Keratinocyte (primary cell): ENCODE data around the gene STPG4. TPM values are rescaled to one million over a fixed set of nuclear protein-coding genes. Genes with fewer than 3 reads are reported as not detected.

Experiments used
- DNase-seq: peaks from one replicate; pipeline ENCODE4 v3.0.0-alpha.2; 2011; ENCODE audit warnings: low read depth, missing footprints, low spot score
- FAIRE-seq: peaks from 2 replicates; lab custom pipeline; 2011; peaks lifted over from hg19 to GRCh38; lab: Jason Lieb, UNC
- H2AFZ ChIP-seq: 2 replicates; pipeline ENCODE4 v1.6.0; 2012; ENCODE audit warnings: low read length, control low read depth, inconsistent platforms; ENCODE audit not compliant: control insufficient read depth
- H3K27ac ChIP-seq: 2 replicates; pipeline ENCODE4 v1.5.1; 2011; ENCODE audit warnings: low read length; ENCODE audit not compliant: control insufficient read depth, insufficient read depth
- H3K27me3 ChIP-seq: 3 replicates; pipeline ENCODE4 v1.6.0; 2011; ENCODE audit warnings: low read length; ENCODE audit not compliant: control insufficient read depth, insufficient read depth; ENCODE audit errors: extremely low read depth
- H3K36me3 ChIP-seq, 2 experiments: 2 replicates in 1 of 2; 3 replicates in 1 of 2; pipeline ENCODE4 v1.5.1; 2011; ENCODE audit warnings: low read length in 2 of 2, mild to moderate bottlenecking in 1 of 2; ENCODE audit not compliant: control insufficient read depth in 2 of 2, insufficient read depth in 2 of 2; ENCODE audit errors: extremely low read depth in 1 of 2
- H3K4me1 ChIP-seq: 3 replicates; pipeline ENCODE4 v1.5.1; 2011; ENCODE audit warnings: low read length; ENCODE audit not compliant: control insufficient read depth, insufficient read depth; ENCODE audit errors: extremely low read depth
- H3K4me2 ChIP-seq: 3 replicates; pipeline ENCODE4 v1.6.0; 2011; ENCODE audit warnings: low read depth, low read length; ENCODE audit not compliant: control insufficient read depth, insufficient read depth; ENCODE audit errors: extremely low read depth
- H3K4me3 ChIP-seq, 3 experiments: fragments of 200-600 bp in 1 of 3; sonication (generic) in 1 of 3; 2 replicates in 2 of 3; 3 replicates in 1 of 3; pipeline ENCODE4 v1.5.1; 2011 to 2016; ENCODE audit warnings: low read length in 3 of 3, mild to moderate bottlenecking in 3 of 3, control low read depth in 2 of 3, inconsistent platforms in 1 of 3, low read depth in 1 of 3, mixed read lengths in 1 of 3, mixed run types in 1 of 3, moderate library complexity in 1 of 3; ENCODE audit not compliant: control insufficient read depth in 2 of 3, insufficient read depth in 2 of 3; ENCODE audit errors: extremely low read depth in 1 of 3
- H3K79me2 ChIP-seq: 2 replicates; pipeline ENCODE4 v1.6.0; 2012; ENCODE audit warnings: low read length; ENCODE audit not compliant: control insufficient read depth, insufficient read depth
- H3K9ac ChIP-seq: 3 replicates; pipeline ENCODE4 v1.6.0; 2011; ENCODE audit warnings: low read length; ENCODE audit not compliant: control insufficient read depth, insufficient read depth; ENCODE audit errors: extremely low read depth
- H3K9me1 ChIP-seq: 3 replicates; pipeline ENCODE4 v1.6.0; 2011; ENCODE audit warnings: low read length; ENCODE audit not compliant: control insufficient read depth, insufficient read depth; ENCODE audit errors: extremely low read depth
- H3K9me3 ChIP-seq: 2 replicates; pipeline ENCODE4 v1.5.1; 2012; ENCODE audit warnings: low read depth, low read length; ENCODE audit not compliant: control insufficient read depth
- H4K20me1 ChIP-seq: 3 replicates; pipeline ENCODE4 v1.6.0; 2011; ENCODE audit warnings: low read length; ENCODE audit not compliant: control insufficient read depth, insufficient read depth; ENCODE audit errors: extremely low read depth
- EZH2 ChIP-seq: IDR thresholded peaks from one replicate; pipeline ENCODE4 v1.6.1; 2012; ENCODE audit warnings: inconsistent platforms, mild to moderate bottlenecking, low read length, moderate library complexity
- dilution Hi-C: fragments of 300-500 bp; cut with MboI; formaldehyde crosslinking; loops from one replicate; pipeline ENCODE4 v1.7.0; 2020; ENCODE audit warnings: low sequenced_read_pairs; ENCODE audit not compliant: extremely low pct_ligation_motif_present
- polyA plus RNA-seq, 5 experiments: library from polyadenylated mRNA; depleted of rRNA in 3 of 5; stranded (reverse) in 3 of 5; stranded (forward) in 1 of 5; unstranded in 1 of 5; fragments of >200 nt; gene quantifications; 1 replicate in 1 of 5; 2 replicates in 3 of 5; 3 replicates in 1 of 5; pipeline versions ENCODE4 v1.2.1 to v1.2.3, GENCODE V29; 2011 to 2012; ENCODE audit warnings: missing spikeins in 2 of 5, low read depth in 1 of 5, low replicate concordance in 1 of 5
- TF ChIP-seq, protein P1 (sequence below), 3 experiments: IDR thresholded peaks in 1 of 3; conservative IDR thresholded peaks in 1 of 3; optimal IDR thresholded peaks in 1 of 3; 2 replicates in 2 of 3; 3 replicates in 1 of 3; pipeline versions ENCODE3 to v1.5.1; 2011; ENCODE audit warnings: low read length in 3 of 3, mild to moderate bottlenecking in 3 of 3, moderate library complexity in 2 of 3, control low read depth in 1 of 3, inconsistent platforms in 1 of 3; ENCODE audit not compliant: insufficient read depth in 2 of 3; ENCODE audit errors: extremely low read depth in 1 of 3

The STPG4 gene
- polyA plus RNA-seq, 1 donor (not counting 4 experiments of a cell fraction or from before 2014, with no cell fraction given), result 0.26 TPM

DNA sequence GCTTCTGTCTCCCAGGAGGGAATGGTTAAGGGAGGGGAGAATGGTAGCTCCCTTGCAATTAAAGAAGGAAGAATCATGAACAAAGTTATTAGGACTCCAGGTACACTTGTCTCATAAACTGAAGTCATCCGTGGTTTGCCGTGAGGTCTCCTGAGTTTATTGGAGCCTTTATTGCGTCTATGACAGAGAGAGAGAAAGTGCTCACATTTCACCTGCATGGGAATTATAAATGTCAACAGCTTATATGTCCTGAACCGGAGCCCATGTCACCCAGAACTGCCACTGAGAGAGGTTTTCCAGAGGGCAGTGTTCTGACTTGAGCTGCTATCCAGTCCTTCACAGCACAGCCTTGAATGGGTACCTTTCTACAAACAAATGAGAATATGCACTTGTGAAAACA, 104.3 kb downstream of the STPG4 start:
- no peaks in the 10 kb centered on the region for H3K9me3 ChIP-seq
- H3K27me3 ChIP-seq, result no peaks in the 10 kb centered on the region
- H2AFZ ChIP-seq, result no peak overlapping the region
- dilution Hi-C loops, result no loop called here
- DNase-seq (no peak), FAIRE-seq (no peak)
- no peaks in the 10 kb centered on the region for H3K4me1 ChIP-seq
- peaks cover 14 to 32% of the 10 kb centered on the region in 2 experiments for H3K36me3 ChIP-seq
- H3K9ac ChIP-seq, result no peak overlapping the region
- H3K79me2 ChIP-seq, result no peaks in the 10 kb centered on the region
- no peaks in the 10 kb centered on the region for H3K9me1 ChIP-seq
- no peaks in the 10 kb centered on the region for H4K20me1 ChIP-seq
- no peak overlapping the region for H3K27ac ChIP-seq
- no peak overlapping the region for H3K4me3 ChIP-seq
- no peak overlapping the region for H3K4me2 ChIP-seq
- TF ChIP-seq, protein P1, sequence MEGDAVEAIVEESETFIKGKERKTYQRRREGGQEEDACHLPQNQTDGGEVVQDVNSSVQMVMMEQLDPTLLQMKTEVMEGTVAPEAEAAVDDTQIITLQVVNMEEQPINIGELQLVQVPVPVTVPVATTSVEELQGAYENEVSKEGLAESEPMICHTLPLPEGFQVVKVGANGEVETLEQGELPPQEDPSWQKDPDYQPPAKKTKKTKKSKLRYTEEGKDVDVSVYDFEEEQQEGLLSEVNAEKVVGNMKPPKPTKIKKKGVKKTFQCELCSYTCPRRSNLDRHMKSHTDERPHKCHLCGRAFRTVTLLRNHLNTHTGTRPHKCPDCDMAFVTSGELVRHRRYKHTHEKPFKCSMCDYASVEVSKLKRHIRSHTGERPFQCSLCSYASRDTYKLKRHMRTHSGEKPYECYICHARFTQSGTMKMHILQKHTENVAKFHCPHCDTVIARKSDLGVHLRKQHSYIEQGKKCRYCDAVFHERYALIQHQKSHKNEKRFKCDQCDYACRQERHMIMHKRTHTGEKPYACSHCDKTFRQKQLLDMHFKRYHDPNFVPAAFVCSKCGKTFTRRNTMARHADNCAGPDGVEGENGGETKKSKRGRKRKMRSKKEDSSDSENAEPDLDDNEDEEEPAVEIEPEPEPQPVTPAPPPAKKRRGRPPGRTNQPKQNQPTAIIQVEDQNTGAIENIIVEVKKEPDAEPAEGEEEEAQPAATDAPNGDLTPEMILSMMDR (optimal IDR thresholded peaks at IDR 0.05 in 1 of 3, IDR thresholded peaks at IDR 0.05 in 1 of 3, conservative IDR thresholded peaks at IDR 0.05 in 1 of 3; ENCODE audit: extremely low read depth in 1 of 3, insufficient read depth in 2 of 3, low read length in 3 of 3), result no peak
- no peak for TF ChIP-seq EZH2

DNA sequence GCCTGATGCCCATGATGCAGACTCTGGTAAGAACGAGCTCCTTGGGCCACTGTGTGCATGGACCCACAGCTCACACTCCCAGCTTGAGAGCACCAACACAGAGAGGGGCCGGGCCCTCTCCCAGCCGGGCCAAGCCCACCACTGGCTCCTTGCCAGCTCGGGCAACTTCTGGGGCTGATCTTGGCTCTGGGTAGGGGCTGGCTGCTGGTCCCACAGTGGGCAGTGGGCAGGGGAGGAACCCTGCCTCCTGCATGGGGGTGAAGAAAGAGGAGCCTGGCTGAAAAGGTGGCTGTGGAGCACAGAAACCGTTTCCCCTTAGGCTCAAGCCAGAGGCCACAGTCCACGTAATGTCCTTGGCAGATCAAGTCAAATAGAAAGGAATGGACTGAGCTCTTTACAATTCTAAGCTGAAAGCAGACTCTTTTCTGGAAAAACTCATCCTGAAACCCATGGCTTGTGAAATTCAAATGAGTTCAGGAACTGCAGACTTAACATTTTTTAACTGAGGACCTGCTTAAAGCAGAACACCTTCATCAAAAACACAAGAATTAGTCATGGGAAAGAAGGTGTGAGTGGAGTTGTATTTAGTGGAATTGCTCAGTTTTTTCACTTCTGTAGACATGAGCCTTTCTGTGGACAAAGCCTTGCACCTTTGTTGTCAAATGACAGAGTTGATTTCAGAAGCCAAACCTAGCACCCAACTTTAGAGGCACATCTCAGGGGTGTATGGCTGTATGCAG, 104.9 kb downstream of the STPG4 start:
- no peak overlapping the region for H3K9ac ChIP-seq
- H4K20me1 ChIP-seq, result no peaks in the 10 kb centered on the region
- no peak overlapping the region for H3K4me2 ChIP-seq
- peaks cover 14 to 34% of the 10 kb centered on the region in 2 experiments for H3K36me3 ChIP-seq
- FAIRE-seq, result no peak
- DNase-seq, result no peak
- no peaks in the 10 kb centered on the region for H3K27me3 ChIP-seq
- no peaks in the 10 kb centered on the region for H3K9me3 ChIP-seq
- H3K27ac ChIP-seq, result no peak overlapping the region
- H2AFZ ChIP-seq, result no peak overlapping the region
- H3K9me1 ChIP-seq, result no peaks in the 10 kb centered on the region
- dilution Hi-C loops, result no loop called here
- H3K4me1 ChIP-seq, result no peaks in the 10 kb centered on the region
- no peak overlapping the region for H3K4me3 ChIP-seq
- H3K79me2 ChIP-seq, result no peaks in the 10 kb centered on the region
- TF ChIP-seq EZH2, result no peak
- TF ChIP-seq, protein P1 (optimal IDR thresholded peaks at IDR 0.05 in 1 of 3, IDR thresholded peaks at IDR 0.05 in 1 of 3, conservative IDR thresholded peaks at IDR 0.05 in 1 of 3; ENCODE audit: extremely low read depth in 1 of 3, insufficient read depth in 2 of 3, low read length in 3 of 3), result no peak
